Neural progenitor cell (in vitro differentiated cells): ENCODE results near the gene MAST1. TPM values are rescaled to one million over a fixed set of nuclear protein-coding genes. Genes with fewer than 3 reads are reported as not detected.

ENCODE experiments used
- DNase-seq: peaks from one replicate; pipeline ENCODE4 v3.0.0-alpha.2; 2016; ENCODE audit warnings: low spot score
- H2AFZ ChIP-seq: fragments of 200-600 bp; sonication (generic); replicated peaks from 2 replicates; pipeline ENCODE4 v1.6.1; 2016; ENCODE audit warnings: antibody characterized with exemption
- H3F3A ChIP-seq: fragments of 200-600 bp; sonication (generic); 2 replicates; pipeline ENCODE4 v1.6.1; 2016; ENCODE audit warnings: antibody characterized with exemption, low read depth
- H3K27ac ChIP-seq: fragments of 200-600 bp; sonication (generic); 2 replicates; pipeline ENCODE4 v1.5.1; 2016; ENCODE audit warnings: mild to moderate bottlenecking
- H3K27me3 ChIP-seq: fragments of 200-600 bp; sonication (generic); 2 replicates; pipeline ENCODE4 v1.6.1; 2016; ENCODE audit warnings: mild to moderate bottlenecking, moderate library complexity
- H3K36me3 ChIP-seq: fragments of 200-600 bp; sonication (generic); 2 replicates; pipeline ENCODE4 v1.5.1; 2016
- H3K4me1 ChIP-seq: fragments of 200-600 bp; sonication (generic); 2 replicates; pipeline ENCODE4 v1.6.1; 2016; ENCODE audit warnings: mixed run types
- H3K4me2 ChIP-seq: fragments of 200-600 bp; sonication (generic); 2 replicates; pipeline ENCODE4 v1.6.1; 2016
- H3K4me3 ChIP-seq: fragments of 200-600 bp; sonication (generic); 2 replicates; pipeline ENCODE4 v1.5.1; 2016
- H3K79me2 ChIP-seq: fragments of 200-600 bp; sonication (generic); 2 replicates; pipeline ENCODE4 v1.6.1; 2016; ENCODE audit warnings: low read depth
- H3K9ac ChIP-seq: fragments of 200-600 bp; sonication (generic); 2 replicates; pipeline ENCODE4 v1.6.1; 2016
- H3K9me3 ChIP-seq: fragments of 200-600 bp; sonication (generic); 2 replicates; pipeline ENCODE4 v1.5.1; 2016; ENCODE audit warnings: low read depth
- H4K20me1 ChIP-seq: fragments of 200-600 bp; sonication (generic); 2 replicates; pipeline ENCODE4 v1.6.1; 2016; ENCODE audit warnings: low read depth
- H3K27ac Mint-ChIP-seq: 3 replicates; pipeline ENCODE4 v1.8.0; 2021; ENCODE audit warnings: mixed read lengths
- H3K27me3 Mint-ChIP-seq: 2 replicates; pipeline ENCODE4 v1.8.0; 2022; ENCODE audit warnings: low read depth, mild to moderate bottlenecking, inconsistent platforms, moderate library complexity, mixed read lengths; ENCODE audit not compliant: insufficient read depth
- H3K36me3 Mint-ChIP-seq: 3 replicates; pipeline ENCODE4 v1.8.0; 2021; ENCODE audit warnings: mixed read lengths
- H3K4me1 Mint-ChIP-seq: 3 replicates; pipeline ENCODE4 v1.8.0; 2021; ENCODE audit warnings: mixed read lengths
- H3K4me3 Mint-ChIP-seq: 3 replicates; pipeline ENCODE4 v1.8.0; 2021; ENCODE audit warnings: mild to moderate bottlenecking, moderate library complexity, mixed read lengths
- H3K9me3 Mint-ChIP-seq: 3 replicates; pipeline ENCODE4 v1.8.0; 2020; ENCODE audit warnings: mixed read lengths
- EZH2 ChIP-seq: fragments of 200-600 bp; sonication (generic); IDR thresholded peaks from 2 replicates; pipeline ENCODE4 v1.6.1; 2017; ENCODE audit warnings: antibody characterized with exemption, mild to moderate bottlenecking, moderate library complexity
- EZH2phosphoT487 ChIP-seq: fragments of 200-600 bp; sonication (generic); IDR thresholded peaks from 2 replicates; pipeline ENCODE4 v1.6.1; 2017; ENCODE audit warnings: antibody characterized with exemption
- total RNA-seq: library from RNA; depleted of rRNA; stranded (reverse); fragments of >200 nt; gene quantifications from 2 replicates; pipeline ENCODE4 v1.2.3, GENCODE V29; 2015; ENCODE audit warnings: low replicate concordance
- TF ChIP-seq, protein P1 (sequence below): fragments of 200-600 bp; sonication (generic); IDR thresholded peaks from 2 replicates; pipeline ENCODE4 v1.5.1; 2017; ENCODE audit warnings: antibody characterized with exemption, mild to moderate bottlenecking

MAST1 gene
- total RNA-seq, 1 donor from 2014 or later = 8.3 TPM

DNA sequence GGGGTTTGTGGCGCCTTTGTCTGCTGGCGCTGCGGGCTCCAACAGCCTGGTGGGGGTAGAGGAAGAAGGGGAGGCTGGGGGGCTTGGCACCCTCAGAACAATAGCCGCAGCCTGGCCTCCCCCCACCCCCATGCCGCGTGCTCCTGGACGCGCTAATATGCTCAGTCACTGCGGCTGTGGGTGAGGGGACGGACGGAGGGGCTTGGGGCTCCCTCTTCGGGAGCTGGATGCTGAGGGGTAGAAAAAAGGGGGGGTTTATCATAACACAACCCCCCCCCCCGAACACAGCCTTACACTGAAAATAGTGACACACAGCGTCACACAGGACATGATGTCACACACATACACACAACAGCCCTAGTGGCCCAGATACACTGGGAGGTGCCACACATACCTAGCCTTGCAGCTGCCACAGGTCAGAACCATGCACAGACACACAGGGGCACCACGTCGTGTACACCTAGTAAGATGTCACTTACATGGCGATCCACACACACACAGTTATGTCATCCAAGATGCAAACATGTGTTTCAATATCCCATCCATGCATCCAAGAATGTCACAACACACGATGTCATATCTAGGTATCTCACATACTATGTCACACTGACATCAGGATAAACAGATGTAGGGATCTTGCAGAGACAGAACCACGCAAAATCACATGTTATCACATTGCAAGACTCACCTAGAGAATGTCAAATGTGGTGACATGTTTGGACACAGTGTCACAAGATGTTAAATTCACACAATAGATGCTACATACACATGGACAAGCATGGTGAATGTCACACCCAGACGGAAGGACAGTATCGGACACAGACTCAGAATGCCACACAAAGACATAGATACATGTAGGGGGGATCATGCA, 806 bp downstream of the MAST1 start:
- Histone ChIP-seq H3K9ac (no peak overlapping the region), H3K27ac (no peak overlapping the region), H3K4me1 (peaks cover 4% of the 10 kb centered on the region), H4K20me1 (peaks cover 22% of the 10 kb centered on the region), H3K4me3 (peak overlapping the region; percentile 97), H3K4me2 (peak overlapping the region; percentile 97), H3K36me3 (no peaks in the 10 kb centered on the region), H3K27me3 (peaks cover 53% of the 10 kb centered on the region), H3K9me3 (no peaks in the 10 kb centered on the region), H3F3A (peaks cover 63% of the 10 kb centered on the region), H2AFZ (peak overlapping the region; percentile 95), H3K79me2 (no peaks in the 10 kb centered on the region)
- Mint-ChIP-seq H3K27me3 (peaks cover 53% of the 10 kb centered on the region), H3K4me1 (peaks cover 49% of the 10 kb centered on the region), H3K4me3 (peak overlapping the region; percentile 90), H3K27ac (peak overlapping the region; percentile 51), H3K9me3 (no peaks in the 10 kb centered on the region), H3K36me3 (peaks cover 2% of the 10 kb centered on the region)
- no peak for TF ChIP-seq EZH2
- no peak for TF ChIP-seq EZH2phosphoT487
- TF ChIP-seq, protein P1, sequence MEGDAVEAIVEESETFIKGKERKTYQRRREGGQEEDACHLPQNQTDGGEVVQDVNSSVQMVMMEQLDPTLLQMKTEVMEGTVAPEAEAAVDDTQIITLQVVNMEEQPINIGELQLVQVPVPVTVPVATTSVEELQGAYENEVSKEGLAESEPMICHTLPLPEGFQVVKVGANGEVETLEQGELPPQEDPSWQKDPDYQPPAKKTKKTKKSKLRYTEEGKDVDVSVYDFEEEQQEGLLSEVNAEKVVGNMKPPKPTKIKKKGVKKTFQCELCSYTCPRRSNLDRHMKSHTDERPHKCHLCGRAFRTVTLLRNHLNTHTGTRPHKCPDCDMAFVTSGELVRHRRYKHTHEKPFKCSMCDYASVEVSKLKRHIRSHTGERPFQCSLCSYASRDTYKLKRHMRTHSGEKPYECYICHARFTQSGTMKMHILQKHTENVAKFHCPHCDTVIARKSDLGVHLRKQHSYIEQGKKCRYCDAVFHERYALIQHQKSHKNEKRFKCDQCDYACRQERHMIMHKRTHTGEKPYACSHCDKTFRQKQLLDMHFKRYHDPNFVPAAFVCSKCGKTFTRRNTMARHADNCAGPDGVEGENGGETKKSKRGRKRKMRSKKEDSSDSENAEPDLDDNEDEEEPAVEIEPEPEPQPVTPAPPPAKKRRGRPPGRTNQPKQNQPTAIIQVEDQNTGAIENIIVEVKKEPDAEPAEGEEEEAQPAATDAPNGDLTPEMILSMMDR = no peak
- peak; percentile 23 for DNase-seq

DNA sequence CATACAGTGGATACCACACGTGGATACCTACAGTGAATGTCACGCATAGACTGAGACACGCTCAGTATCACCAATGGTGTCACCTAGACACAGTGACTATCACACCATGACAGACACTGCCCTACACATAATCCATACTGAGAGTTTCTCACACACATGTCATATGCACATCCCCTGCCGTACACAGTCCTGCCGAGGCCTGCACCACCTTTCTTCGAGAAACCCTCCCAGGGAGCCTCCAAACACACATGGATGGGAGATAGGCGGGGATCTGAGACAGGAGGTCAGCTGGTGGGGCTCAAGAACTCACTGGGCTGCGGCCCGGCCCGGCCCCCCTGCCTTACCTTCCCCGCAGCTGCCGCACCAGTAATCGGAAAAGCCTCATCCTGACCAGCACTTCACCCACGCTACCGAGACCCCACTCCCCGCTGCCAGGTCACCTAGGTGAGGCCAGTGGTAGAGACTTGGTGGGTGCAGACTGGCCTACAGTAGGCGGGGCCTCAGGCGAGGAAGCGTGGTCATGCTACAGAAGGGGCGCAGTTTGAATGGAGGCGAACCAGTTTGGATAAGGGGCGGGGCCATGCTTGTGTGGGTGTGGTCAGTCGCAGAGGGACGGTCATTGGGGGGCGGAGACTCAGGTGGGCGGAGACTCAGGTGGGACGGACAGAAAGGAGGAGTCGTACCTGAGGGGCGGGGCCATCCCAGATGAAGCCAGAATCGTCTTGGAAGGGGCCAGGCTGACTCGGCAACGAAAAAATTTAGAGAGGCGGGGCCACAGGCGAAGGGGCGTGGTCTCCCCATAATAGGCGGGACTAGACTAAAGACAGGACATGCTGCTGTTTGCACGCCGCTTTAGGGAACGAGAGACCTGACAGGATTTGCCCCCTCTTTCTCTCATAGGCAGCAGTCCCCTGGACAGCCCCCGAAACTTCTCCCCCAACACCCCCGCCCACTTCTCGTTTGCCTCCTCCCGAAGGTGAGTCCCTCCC, 2.1 kb downstream of the MAST1 start:
- Mint-ChIP-seq H3K4me3 (peak overlapping the region; percentile 90), H3K4me1 (peaks cover 42% of the 10 kb centered on the region), H3K9me3 (no peaks in the 10 kb centered on the region), H3K36me3 (peaks cover 2% of the 10 kb centered on the region), H3K27me3 (peaks cover 43% of the 10 kb centered on the region), H3K27ac (no peak overlapping the region)
- H3F3A ChIP-seq = peaks cover 51% of the 10 kb centered on the region
- TF ChIP-seq EZH2 = no peak
- TF ChIP-seq, protein P1 = peak; percentile 6
- H3K9ac ChIP-seq = no peak overlapping the region
- no peak overlapping the region for H3K27ac ChIP-seq
- H3K4me3 ChIP-seq = peak overlapping the region; percentile 49
- H3K79me2 ChIP-seq = no peaks in the 10 kb centered on the region
- H3K27me3 ChIP-seq = peaks cover 40% of the 10 kb centered on the region
- H3K4me1 ChIP-seq = peaks cover 4% of the 10 kb centered on the region
- H3K36me3 ChIP-seq = no peaks in the 10 kb centered on the region
- H3K4me2 ChIP-seq = peak overlapping the region; percentile 74
- H3K9me3 ChIP-seq = no peaks in the 10 kb centered on the region
- DNase-seq = peak; percentile 98
- H2AFZ ChIP-seq = peak overlapping the region; percentile 40
- H4K20me1 ChIP-seq = peaks cover 15% of the 10 kb centered on the region

DNA sequence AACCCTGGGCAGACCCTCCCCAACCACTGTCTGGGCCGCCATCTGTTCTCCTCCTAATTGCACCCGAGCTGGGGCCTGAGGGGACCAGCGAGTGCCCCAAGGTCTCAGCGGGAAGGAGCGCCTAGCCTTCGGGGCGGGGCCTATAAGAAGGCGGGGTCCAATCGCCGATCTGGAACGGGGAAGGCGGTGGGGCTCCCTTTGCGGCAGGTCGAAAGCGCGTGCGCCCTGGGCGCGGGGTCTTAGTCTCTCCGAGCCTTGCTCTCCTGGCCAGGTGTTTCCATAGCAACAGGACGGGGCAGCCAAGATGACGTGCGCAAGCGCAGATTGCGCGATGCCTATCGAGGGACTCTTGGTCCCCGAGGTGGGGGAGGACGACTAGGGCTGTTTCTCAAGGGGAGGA, 2.8 kb downstream of the MAST1 start:
- H3K27me3 Mint-ChIP-seq = peaks cover 36% of the 10 kb centered on the region

More for the DNA sequence above, 2.8 kb downstream of the MAST1 start:
- DNase-seq = peak; percentile 100
- Histone ChIP-seq H3F3A (peaks cover 44% of the 10 kb centered on the region), H3K27ac (no peak overlapping the region), H3K27me3 (peaks cover 33% of the 10 kb centered on the region), H3K9ac (no peak overlapping the region), H4K20me1 (peaks cover 15% of the 10 kb centered on the region), H3K36me3 (no peaks in the 10 kb centered on the region), H2AFZ (peak overlapping the region; percentile 40), H3K79me2 (no peaks in the 10 kb centered on the region), H3K4me1 (peaks cover 4% of the 10 kb centered on the region), H3K4me3 (peak overlapping the region; percentile 49), H3K9me3 (no peaks in the 10 kb centered on the region), H3K4me2 (peak overlapping the region; percentile 74)
- peak overlapping the region; percentile 90 for H3K4me3 Mint-ChIP-seq
- H3K27ac Mint-ChIP-seq = peak overlapping the region; percentile 9
- TF ChIP-seq, protein P1 = no peak
- TF ChIP-seq EZH2phosphoT487 (no peak), EZH2 (no peak)
- H3K36me3 Mint-ChIP-seq = peaks cover 2% of the 10 kb centered on the region
- H3K9me3 Mint-ChIP-seq = no peaks in the 10 kb centered on the region
- peaks cover 39% of the 10 kb centered on the region for H3K4me1 Mint-ChIP-seq
